HTR-8/SVneo (cell line): ENCODE data around the gene TDG.

Experiments
- DNase-seq: peaks from one replicate; pipeline ENCODE4 v3.0.0; 2011; ENCODE audit warnings: low spot score, mixed read lengths; ENCODE audit not compliant: insufficient read length
- FAIRE-seq: peaks from 2 replicates; lab custom pipeline; 2011; peaks lifted over from hg19 to GRCh38; lab: Jason Lieb, UNC

The TDG gene

DNA sequence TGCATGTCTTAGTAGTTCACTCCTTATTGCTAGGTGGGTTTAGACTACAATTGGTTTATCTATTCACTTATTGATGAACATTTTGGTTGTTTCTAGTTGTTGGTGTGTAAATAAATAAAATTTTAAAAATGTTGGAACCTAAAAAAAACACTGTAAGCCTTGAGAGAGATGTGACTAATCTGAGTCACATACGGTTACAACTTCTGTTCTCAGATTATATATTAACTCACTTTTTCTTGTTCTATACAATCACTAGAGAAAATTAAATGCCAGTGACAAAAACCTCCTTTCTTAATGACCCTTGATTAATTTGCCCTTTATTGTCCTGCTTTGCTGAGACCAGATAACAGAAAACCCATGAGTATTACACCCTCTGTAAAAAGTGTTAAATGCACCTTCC, 7.1 kb upstream of the TDG start:
- FAIRE-seq (no peak), DNase-seq (no peak)

DNA sequence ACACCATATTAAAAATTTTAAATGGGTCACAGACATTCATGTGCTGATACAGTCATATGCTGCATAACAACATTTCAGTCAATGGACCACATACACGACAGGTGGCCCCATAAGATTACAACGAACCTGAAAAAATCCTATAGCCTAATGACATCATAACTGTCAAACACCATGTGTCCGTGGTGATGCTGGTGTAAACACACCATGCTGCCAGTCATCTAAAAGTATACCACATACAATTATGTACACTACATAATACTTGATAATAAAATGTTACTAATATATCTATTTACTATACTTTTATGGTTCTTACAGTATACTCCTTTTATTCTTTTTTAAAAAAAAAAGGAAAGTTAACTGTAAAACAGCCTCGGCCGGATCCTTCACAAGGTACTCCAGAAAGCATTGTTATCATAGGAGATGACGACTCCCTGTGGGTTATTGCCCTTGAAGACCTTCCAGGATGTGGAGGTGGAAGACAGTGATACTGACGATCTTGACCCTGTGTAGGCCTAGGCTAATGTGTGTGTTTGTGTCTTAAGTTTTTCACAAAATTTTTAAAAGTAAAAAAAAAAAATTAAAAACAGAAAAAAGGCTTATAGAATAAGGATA, 5.0 kb upstream of the TDG start:
- FAIRE-seq (no peak), DNase-seq (no peak)

DNA sequence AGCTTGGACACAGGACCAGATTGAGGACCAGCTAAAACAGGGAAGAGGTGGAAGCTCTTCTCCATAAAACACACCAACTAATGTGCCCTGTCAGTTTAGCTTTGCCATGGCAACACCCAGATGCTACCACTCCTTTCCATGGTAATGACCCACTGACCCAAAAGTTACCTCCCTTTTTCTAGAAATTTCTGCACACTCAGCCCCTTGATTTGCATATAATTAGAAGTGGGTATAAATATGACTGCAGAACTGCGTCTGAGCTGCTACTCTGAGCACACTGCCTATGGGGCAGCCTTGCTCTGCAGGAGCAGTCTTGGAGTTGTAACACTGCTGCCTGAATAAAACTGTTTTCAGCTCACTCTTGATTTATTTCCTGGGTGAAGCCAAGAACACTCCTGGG, 3.2 kb upstream of the TDG start:
- DNase-seq (no peak), FAIRE-seq (no peak)

DNA sequence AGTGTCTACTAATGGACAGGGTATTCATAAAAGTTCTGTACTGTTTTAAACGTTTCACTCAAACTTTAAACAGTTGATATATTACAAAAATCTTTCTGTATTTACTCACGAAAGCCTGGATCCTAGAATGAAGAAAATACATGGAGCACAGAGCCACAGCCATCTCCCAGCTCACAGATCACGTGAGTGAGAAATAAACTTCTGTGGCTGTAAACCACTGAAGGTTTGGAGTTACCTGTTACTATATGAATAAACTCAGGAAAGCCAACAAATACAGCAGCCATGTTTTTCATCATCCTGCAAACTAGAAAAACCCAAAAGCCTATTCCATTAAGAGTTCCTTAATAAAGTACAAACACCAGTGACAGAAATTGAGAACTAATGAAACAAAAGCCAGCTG, 867 bp upstream of the TDG start:
- DNase-seq, result no peak
- no peak for FAIRE-seq

DNA sequence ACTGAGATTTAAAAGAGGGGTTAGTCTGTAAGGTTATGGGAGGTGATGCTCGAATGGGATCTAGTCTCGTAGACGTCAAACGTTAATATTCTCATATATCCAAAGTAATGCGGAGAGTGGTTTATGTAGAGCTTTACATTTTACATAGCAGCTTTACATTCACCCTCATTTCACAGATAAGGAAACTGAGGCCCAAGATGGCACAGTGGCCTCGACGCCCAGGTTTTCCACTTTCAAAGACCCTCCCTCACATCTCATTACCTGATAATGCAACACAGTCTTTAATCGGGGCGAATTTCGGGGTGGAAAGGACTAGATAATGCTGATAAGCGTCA, 450 bp upstream of the TDG start:
- no peak for FAIRE-seq
- no peak for DNase-seq

DNA sequence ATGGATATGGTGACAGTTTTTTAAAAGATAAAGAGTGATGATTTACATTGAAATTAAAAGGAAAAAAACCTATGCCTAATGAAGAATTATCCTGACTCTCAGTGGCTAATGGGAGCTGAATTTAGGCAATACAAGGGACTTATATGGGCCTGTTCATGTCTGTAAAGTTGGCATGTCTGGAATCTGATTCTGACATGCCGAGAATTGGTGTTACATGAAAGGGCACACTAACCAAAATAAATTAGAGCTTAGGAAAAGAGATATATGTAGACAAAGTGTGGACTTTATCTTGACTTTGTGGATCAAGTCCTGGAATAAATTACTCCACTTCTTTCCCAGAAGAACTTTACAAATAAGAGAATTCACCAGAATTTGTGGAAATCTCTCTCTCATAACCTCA, 1.1 kb downstream of the TDG start:
- DNase-seq, result no peak
- FAIRE-seq, result no peak

DNA sequence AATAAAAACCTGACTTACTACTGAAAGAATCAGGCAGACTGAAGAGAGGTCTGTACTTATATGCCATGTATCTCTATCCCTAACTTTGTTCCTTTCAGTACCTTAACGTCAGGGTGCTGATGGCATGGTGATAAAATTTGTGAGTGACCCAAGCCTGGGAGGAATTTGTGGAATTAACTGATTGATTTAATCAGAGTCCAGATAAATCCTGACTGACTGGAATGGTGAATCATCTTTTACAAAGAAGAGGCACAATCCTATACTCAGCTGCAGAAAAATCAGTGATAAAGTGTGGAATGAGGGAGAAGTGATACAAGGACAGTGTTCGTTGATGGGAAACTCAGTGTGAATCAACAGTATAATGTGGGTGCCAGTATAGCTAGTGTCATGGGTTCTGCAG, 3.7 kb downstream of the TDG start:
- DNase-seq, result no peak
- FAIRE-seq, result no peak

DNA sequence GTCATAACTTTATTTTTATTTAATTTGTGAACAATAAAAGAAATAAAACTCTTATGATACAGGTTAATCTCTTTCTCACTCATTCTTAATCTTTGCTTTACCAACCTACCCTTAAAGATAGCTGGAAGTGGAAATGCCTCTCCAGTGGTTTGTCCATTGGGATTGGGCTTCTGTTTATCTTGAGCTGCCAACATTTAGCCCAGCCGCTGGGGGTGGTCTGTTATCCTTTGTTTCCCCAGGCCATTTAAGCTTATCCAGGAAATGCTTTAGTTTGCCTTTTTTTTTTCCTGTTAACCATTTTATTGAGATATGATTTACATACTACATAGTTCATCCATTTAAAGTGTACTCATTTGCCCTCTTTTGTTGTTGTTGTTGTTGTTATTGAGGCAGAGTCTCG, 8.2 kb downstream of the TDG start:
- DNase-seq, result no peak
- no peak for FAIRE-seq

DNA sequence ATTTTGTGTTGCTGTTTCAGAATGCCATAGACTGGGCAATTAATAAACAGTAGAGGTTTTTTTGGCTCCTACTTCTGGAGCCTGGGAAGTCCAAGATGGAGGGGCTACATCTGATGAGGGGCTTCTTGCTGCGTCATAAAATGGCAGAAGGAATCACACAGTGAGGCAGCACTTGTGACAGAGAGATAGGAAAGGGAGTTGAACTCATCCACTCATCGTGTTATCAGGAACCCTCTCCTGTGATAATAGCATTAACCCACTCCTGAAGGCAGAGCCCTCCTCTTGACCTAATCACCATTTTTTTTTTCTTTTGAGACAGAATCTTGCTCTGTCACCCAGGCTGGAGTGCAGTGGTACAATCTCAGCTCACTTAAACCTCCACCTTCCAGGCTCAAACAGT, 9.7 kb downstream of the TDG start:
- DNase-seq (no peak), FAIRE-seq (no peak)

DNA sequence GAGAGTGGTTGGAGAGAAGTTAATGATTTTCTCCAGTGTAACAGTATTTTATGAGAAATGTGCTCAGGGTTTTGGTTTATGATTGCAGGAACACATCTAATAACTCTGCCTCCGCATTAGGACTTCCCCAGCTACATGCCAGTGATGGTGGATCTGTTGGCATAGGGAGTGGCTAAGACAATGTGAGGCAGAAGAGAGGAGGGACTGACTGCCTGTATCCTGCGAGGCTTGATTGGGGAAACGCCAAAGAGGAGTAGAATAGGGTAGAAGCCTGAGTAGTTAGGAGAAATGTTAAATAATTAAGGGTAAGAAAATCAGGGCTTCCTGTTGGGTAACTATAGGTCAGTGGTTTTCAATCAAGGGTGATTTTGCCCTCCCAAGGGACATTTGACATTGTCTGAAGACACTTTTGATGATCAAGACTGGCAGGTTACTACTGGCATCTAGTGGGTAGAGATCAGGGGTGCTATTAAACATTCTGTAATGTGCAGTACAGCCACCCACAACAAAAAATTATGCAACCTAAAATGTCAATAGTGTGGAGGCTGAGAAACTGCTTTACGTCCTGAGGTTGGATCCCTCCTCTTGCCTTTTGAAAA, 12.8 kb downstream of the TDG start:
- DNase-seq (no peak), FAIRE-seq (no peak)

DNA sequence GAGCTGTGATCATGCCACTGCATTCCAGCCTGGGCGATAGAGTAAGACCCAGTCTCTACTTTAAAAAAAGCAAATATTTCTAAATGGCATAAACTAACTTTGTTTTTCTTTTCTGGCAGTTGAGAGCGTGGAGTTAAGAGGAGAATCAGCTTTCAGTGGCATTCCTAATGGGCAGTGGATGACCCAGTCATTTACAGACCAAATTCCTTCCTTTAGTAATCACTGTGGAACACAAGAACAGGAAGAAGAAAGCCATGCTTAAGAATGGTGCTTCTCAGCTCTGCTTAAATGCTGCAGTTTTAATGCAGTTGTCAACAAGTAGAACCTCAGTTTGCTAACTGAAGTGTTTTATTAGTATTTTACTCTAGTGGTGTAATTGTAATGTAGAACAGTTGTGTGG, 21.2 kb downstream of the TDG start:
- FAIRE-seq, result peak; percentile 57
- DNase-seq, result no peak

DNA sequence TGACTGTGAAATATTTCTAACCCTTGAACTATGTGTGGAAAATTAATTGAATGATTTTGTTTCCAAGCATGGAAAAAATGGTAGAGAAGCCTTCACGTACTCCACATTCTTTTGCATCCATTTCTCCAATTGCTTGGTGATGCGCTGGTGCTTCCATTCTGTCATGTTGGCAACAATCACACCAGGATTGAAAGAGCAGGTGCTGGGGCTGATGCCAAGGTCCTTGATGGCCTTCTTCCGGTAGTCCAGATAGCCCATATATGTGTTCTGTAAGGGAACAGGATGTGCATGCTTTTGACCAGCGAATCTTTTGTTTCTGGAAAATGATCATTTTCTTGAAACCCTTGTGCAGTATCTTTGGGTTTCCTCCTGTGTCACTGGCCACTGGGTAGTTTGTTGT, 28.6 kb downstream of the TDG start:
- FAIRE-seq (no peak), DNase-seq (no peak)

DNA sequence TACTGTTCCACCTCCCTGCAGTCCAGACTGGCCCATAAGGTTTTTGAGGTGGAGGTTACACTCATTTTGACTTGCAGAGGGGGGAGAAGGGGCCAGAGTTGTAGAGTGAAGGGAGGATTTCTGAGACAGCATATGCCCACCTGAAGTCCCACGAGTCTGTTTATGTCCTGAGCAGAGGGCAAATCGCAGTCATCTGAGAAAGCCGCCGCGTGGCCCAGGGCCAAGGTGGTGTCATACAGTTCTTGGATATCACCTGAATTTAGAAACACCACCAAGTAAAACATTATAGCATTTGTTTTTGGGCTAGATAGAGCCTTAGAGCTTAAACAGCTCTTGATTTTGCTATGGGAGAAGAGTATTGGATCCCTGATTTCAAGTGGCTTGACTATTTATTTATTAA, 30.9 kb downstream of the TDG start:
- FAIRE-seq, result no peak
- no peak for DNase-seq

DNA sequence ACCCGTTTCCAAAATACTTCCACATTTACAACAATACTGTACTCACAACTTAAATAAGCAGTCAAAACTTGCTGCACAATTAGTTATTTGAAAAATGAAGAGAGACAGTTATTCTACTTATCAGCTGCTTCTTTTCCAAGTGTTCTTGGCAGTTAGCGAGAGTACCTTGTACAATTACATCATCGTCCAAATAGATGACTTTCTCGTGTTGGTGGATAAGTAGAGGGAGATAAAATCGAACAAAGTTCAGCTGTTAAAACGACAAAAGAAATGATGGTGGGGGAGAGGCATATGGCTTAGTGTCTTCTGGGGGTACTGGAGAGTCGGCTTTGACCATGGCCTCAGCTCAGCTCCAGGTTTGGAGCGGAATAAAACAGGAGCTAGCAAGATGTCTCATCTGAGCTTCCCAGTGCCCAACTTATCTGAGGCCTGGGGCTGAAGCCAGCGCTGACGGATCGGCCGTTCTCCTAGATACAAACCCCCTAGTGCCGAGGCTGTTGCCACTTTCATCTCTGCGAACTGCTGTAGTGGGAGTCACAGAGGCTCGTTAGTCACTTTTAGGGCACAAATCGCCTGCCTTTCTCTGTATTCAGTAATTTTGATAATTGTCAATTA, 31.7 kb downstream of the TDG start:
- FAIRE-seq, result no peak
- no peak for DNase-seq

DNA sequence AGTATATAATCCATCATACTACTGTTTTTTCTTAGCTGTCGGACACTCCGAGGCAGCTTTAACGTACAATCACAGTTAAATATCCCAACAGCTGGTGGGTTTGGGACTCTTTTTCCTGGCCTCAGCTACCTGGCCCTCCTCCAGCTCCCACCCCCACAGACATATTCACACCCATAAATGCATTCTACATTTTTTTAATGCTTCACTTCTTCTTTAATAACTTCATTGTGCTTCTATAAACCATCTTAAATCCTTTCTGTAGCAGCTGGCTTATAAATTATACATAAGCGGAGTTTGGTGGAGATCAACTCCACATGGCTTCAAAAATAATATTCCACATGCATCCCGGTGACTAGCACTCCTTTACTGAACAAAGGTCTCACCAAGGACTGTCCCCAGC, 33.3 kb downstream of the TDG start:
- no peak for DNase-seq
- no peak for FAIRE-seq

DNA sequence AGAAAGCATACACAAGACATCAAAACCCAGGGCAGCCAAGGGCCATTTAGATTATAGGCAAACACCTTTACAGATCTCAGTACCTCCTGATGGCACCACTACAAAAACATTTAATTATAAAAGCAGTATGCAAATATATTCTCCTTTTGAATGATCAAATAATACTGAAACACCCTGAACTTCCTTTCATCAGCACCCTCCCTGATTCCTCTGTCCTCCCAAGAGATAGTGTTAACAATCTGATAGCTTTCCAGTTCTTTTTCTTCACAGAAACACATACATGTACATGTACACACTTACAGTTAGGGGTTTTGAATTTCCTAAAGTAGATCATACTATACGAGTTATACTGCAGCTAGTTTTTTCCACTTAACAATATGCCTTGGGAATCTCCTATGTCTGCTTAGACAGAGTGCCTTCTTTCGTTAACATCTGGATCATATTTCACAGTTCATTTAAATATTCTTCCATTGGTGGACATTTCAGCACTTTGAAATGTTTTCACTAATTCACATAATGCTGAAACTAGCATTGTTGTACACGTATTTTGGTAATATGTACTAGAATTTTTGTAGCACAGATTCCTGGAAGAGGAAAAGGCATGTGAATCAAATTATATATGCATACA, 35.2 kb downstream of the TDG start:
- DNase-seq (no peak), FAIRE-seq (no peak)

DNA sequence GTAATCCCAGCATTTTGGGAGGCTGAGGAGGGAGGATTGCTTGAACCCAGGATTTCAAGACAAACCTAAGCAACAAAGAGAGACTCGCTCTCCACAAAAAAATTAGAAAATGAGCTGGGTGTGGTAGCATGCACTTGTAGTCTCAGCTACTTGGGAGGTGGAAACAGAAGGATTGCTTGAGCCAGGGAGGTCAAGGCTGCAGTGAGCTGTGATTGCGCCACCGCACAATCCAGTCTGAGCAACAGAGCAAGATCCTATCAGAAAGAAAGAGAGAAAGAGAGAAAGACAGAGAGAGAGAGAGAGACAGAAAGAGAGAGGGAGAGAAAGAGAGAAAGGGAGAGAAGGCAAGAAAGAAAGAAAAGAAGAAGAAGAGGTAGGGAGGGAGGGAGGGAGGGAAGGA, 37.0 kb downstream of the TDG start:
- FAIRE-seq (no peak), DNase-seq (no peak)

DNA sequence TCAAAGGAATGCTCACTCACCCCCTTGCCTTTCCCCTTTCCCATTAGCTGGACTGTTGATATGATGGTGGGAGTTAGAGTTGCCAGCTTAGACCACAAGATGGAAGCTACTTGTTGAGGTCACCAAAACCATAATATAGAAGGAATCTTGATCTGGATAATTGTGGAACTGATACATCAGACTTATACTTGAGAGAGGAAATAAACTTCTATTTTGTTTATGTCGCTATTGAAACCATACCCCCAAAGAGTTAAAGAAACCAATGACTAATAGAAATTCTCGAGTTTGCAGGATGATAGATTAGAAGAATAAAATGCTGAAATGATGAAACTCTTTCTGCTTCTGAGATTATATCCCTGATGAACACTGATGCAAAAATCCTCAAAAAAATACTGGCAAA, 37.9 kb downstream of the TDG start:
- FAIRE-seq, result no peak

DNA sequence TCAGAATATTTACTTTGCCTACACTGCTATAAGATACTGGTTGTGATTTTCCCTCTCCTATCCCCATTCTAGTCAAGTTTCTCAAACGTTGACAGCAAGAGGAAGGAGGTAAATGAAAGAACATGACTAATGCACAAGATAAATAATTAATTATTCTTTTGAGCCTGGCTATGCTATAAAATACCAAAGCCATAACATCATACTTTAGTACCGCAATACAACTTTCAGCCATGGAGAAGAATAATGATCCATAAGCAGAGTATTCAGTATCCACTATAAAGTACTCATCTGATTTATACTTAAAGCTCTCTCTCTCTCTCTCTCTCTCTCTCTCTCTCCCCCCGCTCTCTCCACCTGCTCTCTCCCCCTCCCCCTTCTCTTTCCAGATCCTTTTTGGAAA, 41.3 kb downstream of the TDG start:
- FAIRE-seq (no peak), DNase-seq (peak; percentile 32)

More for the DNA sequence above, 37.9 kb downstream of the TDG start:
- no peak for DNase-seq

DNA sequence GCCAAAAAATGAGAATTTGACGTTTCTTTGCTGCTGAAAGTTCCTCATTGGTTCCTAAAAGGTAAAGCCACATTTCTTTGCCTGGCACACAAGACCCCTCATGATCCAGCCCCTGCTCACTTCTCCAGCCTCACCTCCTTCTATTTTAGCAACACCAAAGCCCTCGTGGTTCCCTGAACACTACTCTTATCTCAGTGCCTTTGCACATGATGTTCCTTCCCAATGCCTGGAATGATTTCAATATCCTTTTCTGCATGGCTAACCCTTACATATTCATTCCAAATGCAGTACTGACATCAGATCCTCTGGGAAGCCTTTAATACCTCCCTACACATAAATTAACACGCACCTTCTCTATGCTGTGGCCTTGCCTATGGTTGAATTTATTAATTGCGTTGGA, 44.4 kb downstream of the TDG start:
- DNase-seq, result no peak
- FAIRE-seq, result no peak

DNA sequence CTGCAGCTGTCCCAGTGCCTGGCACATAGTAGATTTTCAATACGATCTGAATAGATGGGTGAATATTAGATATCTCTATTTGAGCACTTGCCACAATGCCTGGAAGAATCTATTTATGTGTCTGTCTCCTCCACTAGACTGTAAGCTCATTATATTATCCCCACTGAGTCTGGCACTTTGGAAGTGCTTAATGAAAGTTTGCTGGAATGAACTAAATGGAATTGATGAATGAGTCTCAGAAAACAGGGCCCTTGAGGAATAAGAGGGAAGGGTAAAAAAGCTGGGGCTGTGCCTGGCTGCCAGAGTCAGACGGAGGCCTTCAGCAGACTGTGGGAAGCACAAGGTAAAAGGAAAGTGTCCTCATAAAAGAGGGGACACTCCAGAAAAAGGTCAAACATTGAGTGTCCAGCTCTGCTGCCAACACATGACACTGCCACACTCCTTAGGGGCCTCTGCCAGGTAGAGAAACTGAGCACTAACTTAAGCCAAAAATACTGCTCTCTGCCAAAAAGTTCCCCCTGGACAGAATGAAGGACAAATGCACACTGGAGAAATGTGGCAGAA, 45.0 kb downstream of the TDG start:
- DNase-seq, result no peak
- FAIRE-seq, result no peak

DNA sequence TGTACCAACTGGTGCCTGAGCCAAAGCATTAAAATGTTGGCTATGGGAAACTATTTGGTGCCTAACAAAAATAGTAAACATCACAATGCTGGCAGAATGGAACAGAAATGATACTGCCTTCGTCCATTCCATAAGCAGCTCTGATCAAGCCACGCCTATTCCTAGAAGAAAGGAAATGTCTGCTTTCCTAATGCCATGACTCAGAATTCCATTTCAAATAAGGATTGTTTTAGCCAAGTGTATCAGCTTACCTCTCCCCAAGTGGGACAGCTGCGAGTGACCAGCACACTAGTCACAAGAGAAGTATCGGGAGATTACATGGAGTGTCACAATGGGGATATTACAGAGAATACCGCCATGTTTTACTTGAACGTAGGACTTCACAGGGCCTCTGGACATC, 45.6 kb downstream of the TDG start:
- DNase-seq (peak; percentile 65), FAIRE-seq (no peak)
